ENCODE results near the gene MAD1L1. TPM values are rescaled to one million over a fixed set of nuclear protein-coding genes. Genes with fewer than 3 reads are reported as not detected.

Gene MAD1L1
- total and polyA plus RNA-seq, 2 of the 8 experiments (the other 6 are each of a cell fraction or from before 2014, with no cell fraction given) = 40.4 to 44.6 TPM

DNA sequence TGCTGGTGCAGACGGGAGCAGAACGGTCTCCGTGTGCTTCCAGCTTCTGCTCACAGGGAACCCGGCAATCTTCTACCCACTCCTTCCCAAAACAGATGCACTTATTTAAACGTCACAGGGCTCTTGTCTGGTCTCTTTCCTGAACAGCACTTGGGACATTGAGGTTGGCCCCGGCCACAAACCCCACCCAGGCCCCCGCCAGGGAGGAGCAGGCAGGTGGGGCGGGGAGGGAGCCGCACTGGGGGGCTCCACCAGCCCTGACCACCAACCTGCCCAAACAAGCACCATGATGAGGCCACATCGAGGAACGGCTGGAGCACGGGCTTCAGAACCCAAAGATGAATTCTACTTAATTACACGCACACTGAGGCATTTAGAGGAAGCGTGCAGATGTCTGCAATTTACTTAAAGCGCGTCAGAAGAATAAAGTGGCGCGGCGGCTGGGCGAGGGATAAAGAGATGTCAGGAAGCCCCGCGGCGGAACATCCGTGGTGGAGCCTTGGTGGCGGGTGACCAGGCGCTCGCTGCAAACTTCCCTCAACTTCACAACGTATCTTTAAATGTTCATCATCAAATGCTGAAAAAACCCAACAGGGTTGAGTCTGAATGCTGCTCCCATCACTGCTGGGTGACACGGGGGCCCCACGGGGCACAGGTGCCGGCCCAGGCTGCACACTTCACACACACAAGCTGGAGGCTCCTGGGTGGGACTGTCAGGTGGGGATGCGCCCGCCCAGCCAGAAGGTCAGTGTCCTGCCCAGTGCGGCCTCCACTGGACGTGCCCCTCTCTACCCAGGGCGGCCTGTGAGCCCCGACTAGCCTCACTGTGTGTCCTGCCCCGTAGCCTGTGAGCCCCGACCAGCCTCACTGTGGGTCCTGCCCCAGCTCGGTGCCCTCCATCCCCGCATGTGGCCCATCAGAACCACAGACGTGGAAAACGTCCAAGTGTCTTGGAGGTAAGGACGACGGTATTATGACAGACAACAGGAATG, 279.2 kb downstream of the MAD1L1 start:
- ChIA-PET CTCF (ENCODE audit: partially characterized antibody) (interaction anchor here (0.6 to 1.6 kb wide), 3 partner anchors 57 to 187 kb away, joined by 3 read pairs; no protein-coding TSS in a partner anchor), POLR2A (ENCODE audit: partially characterized antibody) (no interaction called here)
- Histone ChIP-seq H3K56ac (replicated peaks; ENCODE audit: insufficient read length, low read depth, low read length) (no peak overlapping the region), H3K4me1 (replicated peaks in 1 of 4; ENCODE audit: control insufficient read depth in 3 of 4, insufficient read depth in 4 of 4, low read length in 3 of 4) (no peaks in the 10 kb centered on the region), H3K23me2 (ENCODE audit: low read depth, low read length) (no peaks in the 10 kb centered on the region), H4K91ac (replicated peaks; ENCODE audit: insufficient read length, low read length) (no peak overlapping the region), H3K18ac (ENCODE audit: extremely low read depth, low read length) (no peak overlapping the region), H2BK15ac (ENCODE audit: low read length) (no peak overlapping the region), H4K8ac (ENCODE audit: extremely low read depth, insufficient read depth, low read length) (no peak overlapping the region; the same call in 1 of the 2 replicates), H3K27me3 (replicated peaks in 1 of 4; ENCODE audit: control insufficient read depth in 3 of 4, extremely low read depth in 1 of 4, insufficient read depth in 3 of 4, low read length in 3 of 4) (no peaks in the 10 kb centered on the region), H4K20me1 (replicated peaks in 1 of 2; ENCODE audit: control insufficient read depth in 1 of 2, insufficient read depth in 2 of 2, low read length in 2 of 2) (peaks cover 0 to 6% of the 10 kb centered on the region in 2 experiments), H2BK120ac (replicated peaks; ENCODE audit: low read depth, low read length) (no peak overlapping the region), H2AK5ac (ENCODE audit: low read depth, low read length) (no peak overlapping the region), H3K79me2 (ENCODE audit: control insufficient read depth in 1 of 2, insufficient read depth in 2 of 2, low read length in 2 of 2) (no peaks in the 10 kb centered on the region), H2AFZ (ENCODE audit: low read length) (no peak overlapping the region), H2BK5ac (ENCODE audit: low read depth, low read length) (no peak overlapping the region), H3K4me3 (ENCODE audit: extremely low read depth in 1 of 4, insufficient read depth in 2 of 4, low read depth in 3 of 4, low read length in 4 of 4) (no peak overlapping the region), H4K5ac (ENCODE audit: insufficient read length, low read depth, low read length) (no peak overlapping the region), H3K23ac (ENCODE audit: insufficient read length) (no peak overlapping the region), H3K27ac (ENCODE audit: low read depth, low read length) (no peak overlapping the region), H3K36me3 (ENCODE audit: control insufficient read depth in 2 of 4, insufficient read depth in 4 of 4, low read length in 3 of 4) (no peaks in the 10 kb centered on the region; a peak in 1 of 8 replicates), H3K4me2 (ENCODE audit: insufficient read depth in 1 of 2, low read depth in 2 of 2, low read length in 2 of 2) (no peak overlapping the region), H3K9ac (replicated peaks in 1 of 4; ENCODE audit: extremely low read depth in 1 of 4, low read depth in 3 of 4, low read length in 3 of 4) (no peak overlapping the region), H3K14ac (ENCODE audit: insufficient read length) (no peak overlapping the region), H2BK12ac (ENCODE audit: low read depth, low read length) (no peak overlapping the region), H3K79me1 (ENCODE audit: low read depth, low read length) (peaks cover 3% of the 10 kb centered on the region; the same call in 1 of the 2 replicates), H2BK20ac (ENCODE audit: low read length) (no peak overlapping the region), H3K9me3 (ENCODE audit: insufficient read depth in 2 of 2, low read depth in 1 of 2, low read length in 1 of 2) (no peaks in the 10 kb centered on the region), H3K4ac (replicated peaks; ENCODE audit: insufficient read length, low read depth, low read length) (peak overlapping the region; percentile 38)
- TF ChIP-seq SIN3A (conservative IDR thresholded peaks at IDR 0.05 in 1 of 2, IDR thresholded peaks at IDR 0.05 in 1 of 2; ENCODE audit: low read depth in 1 of 2, low read length in 2 of 2) (no peak), CEBPB (IDR thresholded peaks at IDR 0.05; ENCODE audit: low read depth, low read length) (no peak)
- FAIRE-seq (no peak), DNase-seq (ENCODE audit: low read depth in 1 of 2, low spot score in 2 of 2) (no peak)
- WGBS, 2 experiments (ENCODE audit: extremely low coverage in 1 of 2, insufficient coverage in 1 of 2, insufficient read length in 1 of 2, insufficient replicate concordance in 2 of 2, low coverage in 1 of 2, low lambda C conversion rate in 2 of 2, missing lambda C conversion rate in 1 of 2) = 92% methylated on average over 38 of the region's 45 CpGs; no CpG with 5 or more reads in 1 of the 2 experiments
